ENCODE data around the gene SLIT2.

The SLIT2 gene, protein sequence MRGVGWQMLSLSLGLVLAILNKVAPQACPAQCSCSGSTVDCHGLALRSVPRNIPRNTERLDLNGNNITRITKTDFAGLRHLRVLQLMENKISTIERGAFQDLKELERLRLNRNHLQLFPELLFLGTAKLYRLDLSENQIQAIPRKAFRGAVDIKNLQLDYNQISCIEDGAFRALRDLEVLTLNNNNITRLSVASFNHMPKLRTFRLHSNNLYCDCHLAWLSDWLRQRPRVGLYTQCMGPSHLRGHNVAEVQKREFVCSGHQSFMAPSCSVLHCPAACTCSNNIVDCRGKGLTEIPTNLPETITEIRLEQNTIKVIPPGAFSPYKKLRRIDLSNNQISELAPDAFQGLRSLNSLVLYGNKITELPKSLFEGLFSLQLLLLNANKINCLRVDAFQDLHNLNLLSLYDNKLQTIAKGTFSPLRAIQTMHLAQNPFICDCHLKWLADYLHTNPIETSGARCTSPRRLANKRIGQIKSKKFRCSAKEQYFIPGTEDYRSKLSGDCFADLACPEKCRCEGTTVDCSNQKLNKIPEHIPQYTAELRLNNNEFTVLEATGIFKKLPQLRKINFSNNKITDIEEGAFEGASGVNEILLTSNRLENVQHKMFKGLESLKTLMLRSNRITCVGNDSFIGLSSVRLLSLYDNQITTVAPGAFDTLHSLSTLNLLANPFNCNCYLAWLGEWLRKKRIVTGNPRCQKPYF (N-terminal part only)

DNA sequence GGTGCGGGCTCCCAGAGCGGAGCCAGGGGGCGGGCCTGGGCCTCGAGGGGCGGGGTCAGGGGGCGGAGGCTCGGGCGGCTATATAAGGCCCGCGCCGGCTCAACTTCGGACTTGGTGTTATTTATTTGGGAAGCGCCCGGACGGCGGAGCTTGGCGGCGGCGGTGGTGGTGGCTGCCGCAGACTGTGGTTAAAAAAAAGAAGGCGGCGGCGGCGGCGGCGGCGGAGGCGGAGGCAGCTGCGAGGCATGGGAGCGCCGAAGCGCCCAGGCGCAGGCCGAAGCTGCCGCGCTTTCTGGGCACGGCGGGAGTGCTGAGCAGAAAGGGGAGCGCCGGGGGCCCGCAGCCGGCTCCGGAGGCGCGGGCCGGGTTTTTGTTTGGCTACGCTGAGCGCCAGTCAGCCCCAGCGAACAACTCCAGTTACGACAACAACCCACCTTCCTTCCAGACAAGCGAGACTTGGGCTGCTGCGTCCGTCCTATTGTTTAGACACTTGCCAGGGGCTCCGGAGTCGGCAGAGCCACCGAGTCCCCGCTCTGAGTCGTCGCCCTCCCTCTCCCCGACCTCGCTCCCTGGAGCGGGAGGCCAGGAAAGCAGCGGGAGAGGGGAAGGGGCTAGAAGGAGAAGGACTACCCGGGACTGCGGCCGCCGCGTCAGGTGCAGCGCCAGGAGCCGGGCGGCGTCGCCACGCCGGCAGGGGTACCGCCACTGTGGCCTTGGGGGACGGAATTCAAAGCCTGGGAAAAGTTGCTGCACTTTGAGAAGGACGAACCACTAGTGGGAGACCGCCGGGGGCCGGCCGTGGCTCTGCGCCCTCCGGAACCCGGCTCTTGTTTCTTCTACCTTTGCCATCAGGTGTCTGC is at the start of gene SLIT2:
SLIT2 (plus strand) TSS at position 110 of the 860 bp plus-strand sequence. CDS start 1,911 bp downstream, outside the sequence.
- Histone ChIP-seq H3K27ac (ENCODE audit: low read length) (no peak within 1 kb of the TSS), H3K79me2 (ENCODE audit: low read length) (no peaks in the 10 kb centered on the region), H3K36me3 (replicated peaks; ENCODE audit: low read depth, low read length) (no peaks in the 10 kb centered on the region), H2AFZ (ENCODE audit: low read depth, low read length) (no peak within 1 kb of the TSS), H3K4me3 (ENCODE audit: low read length) (no peak within 1 kb of the TSS), H4K20me1 (ENCODE audit: insufficient read depth, low read length) (no peaks in the 10 kb centered on the region), H3K9ac (ENCODE audit: low read length) (no peak within 1 kb of the TSS), H3K27me3 (ENCODE audit: low read depth, low read length) (no peaks in the 10 kb centered on the region), H3K4me1 (ENCODE audit: low read length) (peaks cover 3% of the 10 kb centered on the region; the same call in 1 of the 2 replicates), H3K9me3 (ENCODE audit: insufficient read depth, low read length) (no peaks in the 10 kb centered on the region), H3K4me2 (ENCODE audit: low read length) (no peak within 1 kb of the TSS)
- TF ChIP-seq EZH2phosphoT487 (IDR thresholded peaks at IDR 0.05; ENCODE audit: low read depth): no peak
- TF ChIP-seq, protein P1, sequence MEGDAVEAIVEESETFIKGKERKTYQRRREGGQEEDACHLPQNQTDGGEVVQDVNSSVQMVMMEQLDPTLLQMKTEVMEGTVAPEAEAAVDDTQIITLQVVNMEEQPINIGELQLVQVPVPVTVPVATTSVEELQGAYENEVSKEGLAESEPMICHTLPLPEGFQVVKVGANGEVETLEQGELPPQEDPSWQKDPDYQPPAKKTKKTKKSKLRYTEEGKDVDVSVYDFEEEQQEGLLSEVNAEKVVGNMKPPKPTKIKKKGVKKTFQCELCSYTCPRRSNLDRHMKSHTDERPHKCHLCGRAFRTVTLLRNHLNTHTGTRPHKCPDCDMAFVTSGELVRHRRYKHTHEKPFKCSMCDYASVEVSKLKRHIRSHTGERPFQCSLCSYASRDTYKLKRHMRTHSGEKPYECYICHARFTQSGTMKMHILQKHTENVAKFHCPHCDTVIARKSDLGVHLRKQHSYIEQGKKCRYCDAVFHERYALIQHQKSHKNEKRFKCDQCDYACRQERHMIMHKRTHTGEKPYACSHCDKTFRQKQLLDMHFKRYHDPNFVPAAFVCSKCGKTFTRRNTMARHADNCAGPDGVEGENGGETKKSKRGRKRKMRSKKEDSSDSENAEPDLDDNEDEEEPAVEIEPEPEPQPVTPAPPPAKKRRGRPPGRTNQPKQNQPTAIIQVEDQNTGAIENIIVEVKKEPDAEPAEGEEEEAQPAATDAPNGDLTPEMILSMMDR (IDR thresholded peaks at IDR 0.05; ENCODE audit: low read depth, low read length): no peak

DNA sequence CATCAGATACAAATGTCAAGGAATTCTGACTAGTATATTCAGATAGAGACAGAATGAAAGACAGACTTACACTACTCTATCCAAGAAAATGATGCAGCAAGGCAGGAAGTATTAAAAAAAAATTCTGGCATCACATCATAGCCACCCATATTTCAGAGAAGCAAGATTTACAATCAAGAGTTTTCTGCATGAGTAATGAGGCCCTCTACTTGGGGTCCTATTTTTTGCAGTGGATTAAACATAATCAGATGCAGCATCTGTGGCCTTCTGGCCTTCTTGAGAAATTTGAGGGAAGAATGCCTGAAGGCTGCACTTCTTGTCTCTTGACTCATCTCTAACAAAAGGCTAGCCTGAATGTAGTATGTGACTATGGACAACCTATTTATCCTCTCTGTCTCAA is 48.2 kb upstream of the SLIT2 start:
- H3K27ac ChIP-seq (ENCODE audit: low read length): no peak overlapping the region
- H3K9me3 ChIP-seq (ENCODE audit: insufficient read depth, low read length): no peaks in the 10 kb centered on the region
- no peaks in the 10 kb centered on the region for H3K4me1 ChIP-seq (ENCODE audit: low read length)
- no peak overlapping the region for H3K9ac ChIP-seq (ENCODE audit: low read length)
- no peaks in the 10 kb centered on the region for H4K20me1 ChIP-seq (ENCODE audit: insufficient read depth, low read length)
- no peaks in the 10 kb centered on the region for H3K79me2 ChIP-seq (ENCODE audit: low read length)
- no peak overlapping the region for H3K4me3 ChIP-seq (ENCODE audit: low read length)
- H3K4me2 ChIP-seq (ENCODE audit: low read length): no peak overlapping the region
- H3K36me3 ChIP-seq (replicated peaks; ENCODE audit: low read depth, low read length): no peaks in the 10 kb centered on the region
- H2AFZ ChIP-seq (ENCODE audit: low read depth, low read length): no peak overlapping the region
- TF ChIP-seq, protein P1 (IDR thresholded peaks at IDR 0.05; ENCODE audit: low read depth, low read length): no peak
- no peak for TF ChIP-seq EZH2phosphoT487 (IDR thresholded peaks at IDR 0.05; ENCODE audit: low read depth)
- no peaks in the 10 kb centered on the region for H3K27me3 ChIP-seq (ENCODE audit: low read depth, low read length)

DNA sequence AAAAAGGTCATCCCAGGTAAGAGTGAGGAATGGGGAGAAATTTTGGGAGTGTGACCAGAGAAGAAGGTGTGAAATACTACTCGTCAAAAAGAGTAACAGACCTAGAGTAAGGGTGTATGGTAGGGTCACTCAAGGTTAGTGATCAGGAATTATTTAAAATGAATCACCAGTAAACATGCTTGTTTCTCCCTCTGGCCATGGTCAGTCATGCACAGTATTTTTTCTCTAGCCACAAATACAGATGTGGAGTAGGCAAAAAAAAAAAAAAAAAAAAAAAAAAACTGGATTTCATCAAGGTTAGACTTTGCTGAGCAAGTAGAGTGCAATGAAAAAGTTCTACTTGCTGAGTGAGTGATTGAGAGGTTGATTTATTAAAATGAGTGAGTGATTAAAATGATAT is 34.2 kb upstream of the SLIT2 start:
- no peaks in the 10 kb centered on the region for H4K20me1 ChIP-seq (ENCODE audit: insufficient read depth, low read length)
- no peak overlapping the region for H3K9ac ChIP-seq (ENCODE audit: low read length)
- no peaks in the 10 kb centered on the region for H3K27me3 ChIP-seq (ENCODE audit: low read depth, low read length)
- H2AFZ ChIP-seq (ENCODE audit: low read depth, low read length): no peak overlapping the region
- H3K27ac ChIP-seq (ENCODE audit: low read length): no peak overlapping the region
- no peaks in the 10 kb centered on the region for H3K79me2 ChIP-seq (ENCODE audit: low read length)
- H3K9me3 ChIP-seq (ENCODE audit: insufficient read depth, low read length): no peaks in the 10 kb centered on the region
- H3K36me3 ChIP-seq (replicated peaks; ENCODE audit: low read depth, low read length): no peaks in the 10 kb centered on the region
- no peak overlapping the region for H3K4me3 ChIP-seq (ENCODE audit: low read length)
- TF ChIP-seq, protein P1 (IDR thresholded peaks at IDR 0.05; ENCODE audit: low read depth, low read length): no peak
- no peak for TF ChIP-seq EZH2phosphoT487 (IDR thresholded peaks at IDR 0.05; ENCODE audit: low read depth)
- H3K4me2 ChIP-seq (ENCODE audit: low read length): no peak overlapping the region
- no peaks in the 10 kb centered on the region for H3K4me1 ChIP-seq (ENCODE audit: low read length)

Measured in OCI-LY3 (cell line).